Activated CD8-positive, alpha-beta T cell treated with anti-CD3 and anti-CD28 coated beads for 36 hours (primary cell): ENCODE data around the gene LRRK1. TPM values are rescaled to one million over a fixed set of nuclear protein-coding genes. Genes with fewer than 3 reads are reported as not detected.

ENCODE experiments used
- ATAC-seq: fragments of 200-7000 bp; cut with Tn5 transposase; one replicate; pipeline ENCODE4 v1.10.0; 2021; ENCODE audit warnings: mild to moderate bottlenecking, moderate library complexity
- CTCF ChIA-PET: fragments of 350-600 bp; sonication (Branson Sonifier 250); formaldehyde crosslinking; loops from one replicate; lab custom pipeline; 2021; ENCODE audit warnings: antibody characterized with exemption; lab: Charles Lee
- POLR2A ChIA-PET: fragments of 350-600 bp; sonication (Branson Sonifier 250); formaldehyde crosslinking; loops from one replicate; lab custom pipeline; 2021; ENCODE audit warnings: antibody characterized with exemption; lab: Charles Lee
- DNase-seq: peaks from one replicate; pipeline ENCODE4 v3.0.0-alpha.2; 2020
- H3K27ac Mint-ChIP-seq: one replicate; pipeline ENCODE4 v1.8.0; 2021; ENCODE audit warnings: mild to moderate bottlenecking, mixed read lengths
- H3K27me3 Mint-ChIP-seq: one replicate; pipeline ENCODE4 v1.8.0; 2021; ENCODE audit warnings: mixed read lengths
- H3K36me3 Mint-ChIP-seq: one replicate; pipeline ENCODE4 v1.8.0; 2021; ENCODE audit warnings: low read depth, mixed read lengths
- H3K4me1 Mint-ChIP-seq: one replicate; pipeline ENCODE4 v1.8.0; 2021; ENCODE audit warnings: low read depth, mixed read lengths
- H3K4me3 Mint-ChIP-seq: one replicate; pipeline ENCODE4 v1.8.0; 2021; ENCODE audit warnings: mild to moderate bottlenecking, moderate library complexity, mixed read lengths
- H3K9me3 Mint-ChIP-seq: one replicate; pipeline ENCODE4 v1.8.0; 2021; ENCODE audit warnings: mixed read lengths
- intact Hi-C: fragments of 100-400 bp; cut with micrococcal nuclease; formaldehyde crosslinking; loops from one replicate; pipeline ENCODE4 v1.10.0; 2022
- total RNA-seq, 2 experiments: library from RNA; stranded (reverse); gene quantifications; one replicate each; pipeline ENCODE4 v1.2.3, GENCODE V29; 2021
- TF ChIP-seq, protein P1 (sequence below): fragments of 200-600 bp; IDR thresholded peaks from one replicate; pipeline ENCODE4 v1.8.0; 2022; ENCODE audit warnings: antibody characterized with exemption, mild to moderate bottlenecking

LRRK1 gene
- total RNA-seq, 2 experiments from 2014 or later = 0.50 to 0.83 TPM

DNA sequence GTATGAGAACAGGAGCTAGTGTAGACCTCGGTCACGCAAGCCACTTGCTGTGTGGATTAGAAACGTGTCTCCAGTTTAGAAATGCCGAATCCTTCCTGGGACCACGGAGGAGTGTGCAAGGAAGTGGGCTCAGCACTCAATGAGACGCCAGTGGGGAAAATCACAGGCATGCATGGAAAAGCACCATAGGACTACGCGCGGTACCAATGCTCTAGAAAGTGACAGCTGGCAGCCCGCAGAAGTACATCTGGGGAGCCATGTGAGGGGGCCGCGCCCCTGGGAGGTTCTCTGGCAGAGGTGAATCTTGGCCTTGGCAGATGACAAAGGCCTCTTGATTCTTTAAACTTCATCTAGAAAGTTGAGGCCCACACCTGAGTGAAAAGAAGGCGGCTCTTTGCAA, 99.3 kb downstream of the LRRK1 start:
- Mint-ChIP-seq H3K27me3 (peaks cover 2% of the 10 kb centered on the region), H3K4me3 (no peak overlapping the region), H3K9me3 (no peaks in the 10 kb centered on the region), H3K36me3 (no peaks in the 10 kb centered on the region), H3K4me1 (no peaks in the 10 kb centered on the region), H3K27ac (no peak overlapping the region)
- POLR2A ChIA-PET = no interaction called here
- TF ChIP-seq, protein P1, sequence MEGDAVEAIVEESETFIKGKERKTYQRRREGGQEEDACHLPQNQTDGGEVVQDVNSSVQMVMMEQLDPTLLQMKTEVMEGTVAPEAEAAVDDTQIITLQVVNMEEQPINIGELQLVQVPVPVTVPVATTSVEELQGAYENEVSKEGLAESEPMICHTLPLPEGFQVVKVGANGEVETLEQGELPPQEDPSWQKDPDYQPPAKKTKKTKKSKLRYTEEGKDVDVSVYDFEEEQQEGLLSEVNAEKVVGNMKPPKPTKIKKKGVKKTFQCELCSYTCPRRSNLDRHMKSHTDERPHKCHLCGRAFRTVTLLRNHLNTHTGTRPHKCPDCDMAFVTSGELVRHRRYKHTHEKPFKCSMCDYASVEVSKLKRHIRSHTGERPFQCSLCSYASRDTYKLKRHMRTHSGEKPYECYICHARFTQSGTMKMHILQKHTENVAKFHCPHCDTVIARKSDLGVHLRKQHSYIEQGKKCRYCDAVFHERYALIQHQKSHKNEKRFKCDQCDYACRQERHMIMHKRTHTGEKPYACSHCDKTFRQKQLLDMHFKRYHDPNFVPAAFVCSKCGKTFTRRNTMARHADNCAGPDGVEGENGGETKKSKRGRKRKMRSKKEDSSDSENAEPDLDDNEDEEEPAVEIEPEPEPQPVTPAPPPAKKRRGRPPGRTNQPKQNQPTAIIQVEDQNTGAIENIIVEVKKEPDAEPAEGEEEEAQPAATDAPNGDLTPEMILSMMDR = no peak
- DNase-seq = no peak
- no peak for ATAC-seq
- intact Hi-C loops = no loop called here
- CTCF ChIA-PET = interaction anchor here (1.0 to 6.9 kb wide), 2 partner anchors 10 to 240 kb away, joined by 3 to 77 read pairs; no protein-coding TSS in a partner anchor

GRCh38 chr15:101019366-101019896, 100.3 kb downstream of the LRRK1 start:
- Mint-ChIP-seq H3K27ac (no peak overlapping the region), H3K36me3 (no peaks in the 10 kb centered on the region), H3K9me3 (no peaks in the 10 kb centered on the region), H3K27me3 (peaks cover 2% of the 10 kb centered on the region), H3K4me3 (no peak overlapping the region), H3K4me1 (no peaks in the 10 kb centered on the region)
- DNase-seq (no peak), ATAC-seq (no peak)
- ChIA-PET POLR2A (no interaction called here), CTCF (interaction anchor here (0.6 to 6.9 kb wide), 5 partner anchors 11 to 239 kb away, joined by 3 to 77 read pairs (median 3); no protein-coding TSS in a partner anchor)
- intact Hi-C loops = no loop called here
- TF ChIP-seq, protein P1 = no peak

DNA sequence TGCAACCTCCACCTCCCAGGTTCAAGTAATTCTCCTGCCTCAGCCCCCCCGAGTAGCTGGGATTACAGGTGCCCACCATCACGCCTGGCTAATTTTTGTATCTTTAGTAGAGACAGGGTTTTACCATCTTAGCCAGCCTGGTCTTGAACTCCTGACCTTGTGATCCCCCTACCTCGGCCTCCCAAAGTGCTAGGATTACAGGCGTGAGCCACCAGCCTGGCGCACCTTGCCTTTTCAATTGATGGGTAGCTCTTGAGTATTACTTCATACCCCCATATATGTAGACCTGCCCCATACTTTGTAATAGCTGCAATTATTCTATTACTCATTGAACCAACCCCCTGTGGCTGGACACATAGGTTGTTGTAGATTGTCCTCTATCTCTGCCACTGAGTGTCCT, 101.3 kb downstream of the LRRK1 start:
- H3K4me3 Mint-ChIP-seq = no peak overlapping the region
- H3K36me3 Mint-ChIP-seq = no peaks in the 10 kb centered on the region
- DNase-seq (no peak), ATAC-seq (no peak)
- TF ChIP-seq, protein P1 = no peak
- POLR2A ChIA-PET = no interaction called here
- no peaks in the 10 kb centered on the region for H3K27me3 Mint-ChIP-seq
- CTCF ChIA-PET = interaction anchor here (0.7 to 6.9 kb wide), 6 partner anchors 12 to 247 kb away, joined by 3 to 77 read pairs (median 4); no protein-coding TSS in a partner anchor
- H3K9me3 Mint-ChIP-seq = no peaks in the 10 kb centered on the region
- no peaks in the 10 kb centered on the region for H3K4me1 Mint-ChIP-seq
- intact Hi-C loops = no loop called here
- no peak overlapping the region for H3K27ac Mint-ChIP-seq

- Mint-ChIP-seq H3K27ac (no peak overlapping the region), H3K9me3 (no peaks in the 10 kb centered on the region), H3K36me3 (no peaks in the 10 kb centered on the region), H3K4me3 (no peak overlapping the region), H3K27me3 (no peaks in the 10 kb centered on the region), H3K4me1 (no peaks in the 10 kb centered on the region)
- ChIA-PET CTCF (interaction anchor here (1.0 to 6.9 kb wide), 5 partner anchors 12 to 247 kb away, joined by 3 to 77 read pairs (median 5); no protein-coding TSS in a partner anchor), POLR2A (interaction anchor here (0.7 kb wide), 1 partner anchor 314 kb away, joined by 4 read pairs; no protein-coding TSS in a partner anchor)
- TF ChIP-seq, protein P1 = no peak
- intact Hi-C loops = no loop called here
- ATAC-seq (no peak), DNase-seq (no peak)
Measured at GRCh38 chr15:101020945-101021344, 101.8 kb downstream of the LRRK1 start.

DNA sequence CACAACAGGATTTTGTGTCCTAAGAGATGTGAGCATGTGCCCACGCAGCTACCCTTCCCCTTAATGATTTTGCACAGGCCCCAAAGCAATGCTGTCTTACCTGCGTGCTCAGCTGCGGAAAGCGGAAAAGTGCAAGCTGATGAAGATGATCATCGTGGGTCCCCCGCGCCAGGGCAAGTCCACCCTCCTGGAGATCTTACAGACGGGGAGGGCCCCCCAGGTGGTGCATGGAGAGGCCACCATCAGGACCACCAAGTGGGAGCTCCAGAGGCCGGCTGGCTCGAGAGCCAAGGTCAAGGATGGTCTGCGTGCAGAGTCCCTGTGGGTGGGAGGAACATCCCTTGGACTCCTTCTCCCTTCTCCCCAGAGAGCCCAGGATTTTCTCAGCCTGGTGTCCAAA, 103.1 kb downstream of the LRRK1 start:
- TF ChIP-seq, protein P1 = no peak
- ChIA-PET POLR2A (no interaction called here), CTCF (interaction anchor here (1.0 to 6.9 kb wide), 3 partner anchors 14 to 234 kb away, joined by 3 to 77 read pairs (median 5); no protein-coding TSS in a partner anchor)
- intact Hi-C loops = no loop called here
- no peaks in the 10 kb centered on the region for H3K27me3 Mint-ChIP-seq
- no peaks in the 10 kb centered on the region for H3K9me3 Mint-ChIP-seq
- no peaks in the 10 kb centered on the region for H3K36me3 Mint-ChIP-seq
- H3K4me1 Mint-ChIP-seq = no peaks in the 10 kb centered on the region
- DNase-seq = no peak
- no peak overlapping the region for H3K27ac Mint-ChIP-seq
- H3K4me3 Mint-ChIP-seq = no peak overlapping the region
- no peak for ATAC-seq
